H1 (cell line): ENCODE results near the gene STK33. TPM values are rescaled to one million over a fixed set of nuclear protein-coding genes. Genes with fewer than 3 reads are reported as not detected.

Experiments used
- CHD1 ChIP-seq: IDR thresholded peaks from 2 replicates; pipeline ENCODE4 v1.6.1; 2012; ENCODE audit warnings: low read depth, low read length, improper control_type of control experiment
- JUND ChIP-seq: IDR thresholded peaks from 2 replicates; pipeline ENCODE4 v1.6.1; 2011; ENCODE audit warnings: mild to moderate bottlenecking, improper control_type of control experiment, low read length
- SP1 ChIP-seq: IDR thresholded peaks from 2 replicates; pipeline ENCODE4 v1.6.1; 2011; ENCODE audit warnings: low read depth, low read length
- polyA plus RNA-seq, 7 experiments: library from polyadenylated mRNA; depleted of rRNA in 3 of 7; stranded (reverse) in 5 of 7; unstranded in 2 of 7; fragments of >200 nt in 5 of 7; fragments of 200-250 nt in 2 of 7; gene quantifications; 1 replicate in 5 of 7; 2 replicates in 1 of 7; 4 replicates in 1 of 7; pipeline versions ENCODE4 v1.2.1 to v1.2.3, GENCODE V29; 2011 to 2013; ENCODE audit warnings: missing spikeins in 2 of 7, mixed read lengths in 2 of 7
- total RNA-seq: library from RNA; stranded (reverse); fragmentation: NEBNext Ultra II Directional; extraction: Animal tissue kit (Norgen Biotek cat#: 25700); gene quantifications from 2 replicates; pipeline ENCODE4 v1.2.1, GENCODE V29; 2021

STK33 gene
- total and polyA plus RNA-seq, 2 of the 8 experiments (the other 6 are each of a cell fraction or from before 2014, with no cell fraction given) = 8.8 to 25.1 TPM

GRCh38 chr11:8390851-8391612, 203.0 kb downstream of the STK33 start (continued):
- TF ChIP-seq JUND (no peak), SP1 (no peak), CHD1 (no peak)
